SU-DHL-6 (cell line): ENCODE data around the gene SUCNR1.
"Not testable (repeated sequence)": the region's sequence is repeated elsewhere in the genome, so short reads cannot be mapped to it uniquely, and the experiment has no call there.

Source experiments
- H2AFZ ChIP-seq: fragments of 200-600 bp; sonication (generic); 2 replicates; pipeline ENCODE4 v1.6.1; 2014; ENCODE audit warnings: low read depth, mild to moderate bottlenecking, moderate library complexity, mixed read lengths, antibody characterized with exemption, low read length; ENCODE audit not compliant: severe bottlenecking
- H3F3A ChIP-seq: fragments of 200-600 bp; shearing (Covaris generic); 2 replicates; pipeline ENCODE4 v1.6.0; 2016; ENCODE audit warnings: antibody characterized with exemption, mild to moderate bottlenecking; ENCODE audit not compliant: insufficient read depth
- H3K27ac ChIP-seq: fragments of 200-600 bp; sonication (generic); 2 replicates; pipeline ENCODE4 v1.5.1; 2016; ENCODE audit warnings: low read depth, mild to moderate bottlenecking, low read length, moderate library complexity, mixed read lengths
- H3K27me3 ChIP-seq: fragments of 200-600 bp; sonication (generic), shearing (Covaris generic); 2 replicates; pipeline ENCODE4 v1.6.0; 2014; ENCODE audit warnings: mild to moderate bottlenecking, low read length
- H3K36me3 ChIP-seq: fragments of 200-600 bp; sonication (generic); 2 replicates; pipeline ENCODE4 v1.6.1; 2014; ENCODE audit warnings: mild to moderate bottlenecking, low read length, mixed read lengths
- H3K4me2 ChIP-seq: fragments of 300-600, 200-600 bp; shearing (Covaris generic), sonication (generic); 2 replicates; pipeline ENCODE4 v1.6.0; 2014; ENCODE audit warnings: low read length, low read depth, mild to moderate bottlenecking; ENCODE audit not compliant: poor library complexity, severe bottlenecking
- H3K4me3 ChIP-seq: fragments of 200-600 bp; sonication (generic); 2 replicates; pipeline ENCODE4 v1.5.1; 2014; ENCODE audit warnings: antibody characterized with exemption, low read length, mild to moderate bottlenecking, mixed read lengths; ENCODE audit not compliant: insufficient read depth, poor library complexity, severe bottlenecking
- H3K79me2 ChIP-seq: fragments of 200-600 bp; sonication (generic); 2 replicates; pipeline ENCODE4 v1.6.1; 2014; ENCODE audit warnings: mild to moderate bottlenecking, low read length, moderate library complexity; ENCODE audit not compliant: insufficient read depth
- H3K9ac ChIP-seq: fragments of 200-600 bp; sonication (generic); 2 replicates; pipeline ENCODE4 v1.7.0; 2014; ENCODE audit warnings: mild to moderate bottlenecking, low read length
- H3K9me2 ChIP-seq: fragments of 200-600 bp; sonication (generic); replicated peaks from 2 replicates; pipeline ENCODE4 v1.6.1; 2014; ENCODE audit warnings: low read length; ENCODE audit not compliant: insufficient read depth
- H3K9me3 ChIP-seq: fragments of 200-600 bp; sonication (generic); 2 replicates; pipeline ENCODE4 v1.6.1; 2014; ENCODE audit warnings: low read length, mixed read lengths; ENCODE audit not compliant: insufficient read depth
- H4K20me1 ChIP-seq: fragments of 200-600 bp; sonication (generic); 2 replicates; pipeline ENCODE4 v1.6.1; 2014; ENCODE audit warnings: low read depth, mild to moderate bottlenecking, antibody characterized with exemption, low read length, moderate library complexity, mixed read lengths
- CTCF ChIP-seq: fragments of 200-600 bp; sonication (generic); IDR thresholded peaks from one replicate; pipeline ENCODE4 v1.5.1; 2017; ENCODE audit warnings: antibody characterized with exemption, mild to moderate bottlenecking, low read length, moderate library complexity; ENCODE audit not compliant: insufficient read depth, poor library complexity, severe bottlenecking
- EZH2phosphoT487 ChIP-seq: fragments of 200-600 bp; sonication (generic), shearing (Covaris generic); conservative IDR thresholded peaks from 2 replicates; pipeline ENCODE4 v1.6.1; 2018; ENCODE audit warnings: mild to moderate bottlenecking, antibody characterized with exemption, low read length, moderate library complexity, mixed read lengths

The SUCNR1 gene

GRCh38 chr3:151843275-151843674 lies 30.2 kb upstream of the SUCNR1 start:
- Histone ChIP-seq H3K9ac (no peak overlapping the region), H3F3A (no peaks in the 10 kb centered on the region), H3K9me2 (no peaks in the 10 kb centered on the region), H3K27me3 (no peaks in the 10 kb centered on the region), H3K4me2 (no peak overlapping the region), H3K4me3 (no peak overlapping the region), H3K79me2 (no peaks in the 10 kb centered on the region), H3K9me3 (no peaks in the 10 kb centered on the region), H3K36me3 (no peaks in the 10 kb centered on the region), H3K27ac (no peak overlapping the region), H4K20me1 (no peaks in the 10 kb centered on the region), H2AFZ (no peak overlapping the region)
- TF ChIP-seq CTCF (no peak), EZH2phosphoT487 (no peak)

GRCh38 chr3:151845306-151845905 lies 28.0 kb upstream of the SUCNR1 start:
- H3K9me3 ChIP-seq: no peaks in the 10 kb centered on the region
- no peak overlapping the region for H3K9ac ChIP-seq
- no peak overlapping the region for H2AFZ ChIP-seq
- no peaks in the 10 kb centered on the region for H3F3A ChIP-seq
- TF ChIP-seq EZH2phosphoT487: no peak
- no peaks in the 10 kb centered on the region for H3K9me2 ChIP-seq
- no peak overlapping the region for H3K4me3 ChIP-seq
- no peak overlapping the region for H3K27ac ChIP-seq
- H4K20me1 ChIP-seq: no peaks in the 10 kb centered on the region
- H3K27me3 ChIP-seq: no peaks in the 10 kb centered on the region
- no peaks in the 10 kb centered on the region for H3K36me3 ChIP-seq
- no peaks in the 10 kb centered on the region for H3K79me2 ChIP-seq
- no peak overlapping the region for H3K4me2 ChIP-seq

GRCh38 chr3:151850065-151850464 lies 23.4 kb upstream of the SUCNR1 start:
- not testable (repeated sequence) for H3K27me3 ChIP-seq, H3K4me2 ChIP-seq, H3K9me3 ChIP-seq, H3K79me2 ChIP-seq, H3K36me3 ChIP-seq, H3K9me2 ChIP-seq, H3F3A ChIP-seq, H3K4me3 ChIP-seq, H3K27ac ChIP-seq, H3K9ac ChIP-seq, H2AFZ ChIP-seq, H4K20me1 ChIP-seq

- H3K4me2 ChIP-seq: no peak overlapping the region
- TF ChIP-seq CTCF (no peak), EZH2phosphoT487 (no peak)
- no peaks in the 10 kb centered on the region for H3F3A ChIP-seq
- no peaks in the 10 kb centered on the region for H3K27me3 ChIP-seq
- H3K9ac ChIP-seq: no peak overlapping the region
- no peaks in the 10 kb centered on the region for H4K20me1 ChIP-seq
- no peak overlapping the region for H2AFZ ChIP-seq
- H3K79me2 ChIP-seq: no peaks in the 10 kb centered on the region
- no peak overlapping the region for H3K4me3 ChIP-seq
- no peaks in the 10 kb centered on the region for H3K9me2 ChIP-seq
- H3K9me3 ChIP-seq: no peaks in the 10 kb centered on the region
- no peak overlapping the region for H3K27ac ChIP-seq
- no peaks in the 10 kb centered on the region for H3K36me3 ChIP-seq
Measured at GRCh38 chr3:151852074-151852811, 21.2 kb upstream of the SUCNR1 start.
